ENCODE data around the gene NPSR1. TPM values are rescaled to one million over a fixed set of nuclear protein-coding genes. Genes with fewer than 3 reads are reported as not detected.
A peak's percentile ranks its signal among the peaks of the same experiment; 100 is the strongest.
"Not testable (repeated sequence)": the region's sequence is repeated elsewhere in the genome, so short reads cannot be mapped to it uniquely, and the experiment has no call there.

NPSR1 gene
- total RNA-seq, 2 experiments from 2014 or later = not detected

DNA sequence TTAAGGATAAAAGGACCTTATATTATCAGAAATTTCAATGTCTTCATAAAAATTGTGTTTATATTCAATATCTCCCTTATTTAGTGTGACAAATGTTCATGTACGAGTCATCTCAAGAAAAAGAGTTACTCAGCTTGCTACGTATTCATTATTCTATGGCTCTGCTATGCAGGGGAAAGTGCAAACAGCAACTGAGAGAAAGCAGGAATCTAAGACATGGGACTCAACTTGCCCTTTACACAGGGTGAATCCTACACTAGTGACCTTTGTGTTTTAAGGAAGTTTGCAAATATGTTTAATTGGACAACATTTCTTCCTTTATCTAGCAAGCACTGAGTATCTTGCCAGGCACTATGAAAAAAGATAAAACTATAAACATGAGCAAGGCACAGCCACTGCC, 104.7 kb downstream of the NPSR1 start:
- H3K36me3 Mint-ChIP-seq (ENCODE audit: low read depth) = no peaks in the 10 kb centered on the region
- DNase-seq (no peak), ATAC-seq (no peak)
- no peaks in the 10 kb centered on the region for H3K4me1 Mint-ChIP-seq (ENCODE audit: low read depth)
- CTCF ChIA-PET = no interaction called here
- no peaks in the 10 kb centered on the region for H3K9me3 Mint-ChIP-seq (ENCODE audit: insufficient read depth)
- H3K27ac Mint-ChIP-seq = no peak overlapping the region
- H3K27me3 Mint-ChIP-seq (ENCODE audit: low read depth) = no peaks in the 10 kb centered on the region
- POLR2A ChIA-PET = no interaction called here
- no peak overlapping the region for H3K4me3 Mint-ChIP-seq

DNA sequence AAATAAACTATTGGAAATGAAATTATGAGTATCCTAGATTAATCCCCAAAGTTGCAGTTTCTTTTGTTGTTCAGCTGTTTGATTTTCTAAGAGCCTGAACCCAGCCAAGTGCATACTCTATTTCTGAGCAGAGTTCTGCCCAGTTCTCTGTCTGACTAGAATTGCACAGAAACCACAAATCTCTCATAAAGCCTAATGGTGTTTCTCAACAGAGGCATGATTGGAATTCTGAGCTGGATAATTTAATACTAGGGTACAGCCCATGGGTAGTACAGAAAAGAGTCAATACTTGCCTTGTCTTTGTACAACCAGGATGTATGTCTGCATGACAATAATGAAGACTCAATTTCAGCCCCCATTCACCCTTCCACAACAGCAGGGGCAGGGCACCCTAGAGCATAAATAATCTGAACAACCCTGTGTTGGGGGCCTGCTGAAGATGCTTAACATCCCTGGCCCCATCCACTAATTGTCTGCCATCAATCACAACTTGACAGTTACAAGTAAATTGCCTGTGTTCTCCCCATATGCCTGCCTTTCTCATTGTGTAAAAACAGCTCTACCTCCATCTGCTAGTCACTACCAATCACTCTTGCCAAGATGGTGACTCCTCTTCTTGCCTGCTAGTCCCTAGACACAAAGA, 114.4 kb downstream of the NPSR1 start:
- no peaks in the 10 kb centered on the region for H3K4me1 Mint-ChIP-seq (ENCODE audit: low read depth)
- CTCF ChIA-PET = no interaction called here
- DNase-seq (no peak), ATAC-seq (no peak)
- H3K9me3 Mint-ChIP-seq (ENCODE audit: insufficient read depth) = no peaks in the 10 kb centered on the region
- H3K4me3 Mint-ChIP-seq = no peak overlapping the region
- no peak overlapping the region for H3K27ac Mint-ChIP-seq
- H3K36me3 Mint-ChIP-seq (ENCODE audit: low read depth) = no peaks in the 10 kb centered on the region
- H3K27me3 Mint-ChIP-seq (ENCODE audit: low read depth) = no peaks in the 10 kb centered on the region
- POLR2A ChIA-PET = no interaction called here

DNA sequence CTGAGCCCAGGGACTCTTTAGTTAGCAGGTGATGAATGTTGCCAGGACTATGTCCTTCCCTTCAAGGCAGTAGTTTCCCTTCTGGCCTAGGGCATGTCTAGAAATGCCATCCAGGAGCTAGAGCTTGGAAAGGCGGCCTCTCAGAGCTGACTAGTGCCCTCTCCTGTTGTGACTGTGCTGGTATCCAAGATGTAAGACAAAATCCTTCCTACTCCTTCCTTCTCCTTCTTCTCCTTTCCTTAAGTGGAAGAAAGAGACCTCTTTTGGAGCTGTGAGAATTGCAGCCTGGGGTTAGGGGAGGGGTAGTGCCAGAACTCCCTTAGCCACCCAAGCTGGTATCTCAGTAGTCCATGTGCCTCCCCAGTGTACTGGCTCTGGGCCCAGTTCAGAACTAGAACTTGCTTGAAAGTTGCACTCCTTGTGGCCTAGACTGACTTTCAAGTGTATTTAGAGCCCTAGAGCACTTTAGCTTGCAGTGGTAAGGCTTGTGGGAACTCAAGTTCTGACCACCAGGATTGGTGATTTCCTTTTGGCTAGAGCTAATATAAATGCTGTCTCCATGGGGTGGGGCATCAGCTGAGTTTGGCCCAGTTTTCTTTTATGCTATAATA, 118.8 kb downstream of the NPSR1 start:
- ATAC-seq = no peak
- no peak overlapping the region for H3K27ac Mint-ChIP-seq
- CTCF ChIA-PET = no interaction called here
- no peaks in the 10 kb centered on the region for H3K27me3 Mint-ChIP-seq (ENCODE audit: low read depth)
- no peak overlapping the region for H3K4me3 Mint-ChIP-seq
- H3K36me3 Mint-ChIP-seq (ENCODE audit: low read depth) = no peaks in the 10 kb centered on the region
- DNase-seq = no peak
- no peaks in the 10 kb centered on the region for H3K4me1 Mint-ChIP-seq (ENCODE audit: low read depth)
- H3K9me3 Mint-ChIP-seq (ENCODE audit: insufficient read depth) = no peaks in the 10 kb centered on the region
- POLR2A ChIA-PET = no interaction called here

DNA sequence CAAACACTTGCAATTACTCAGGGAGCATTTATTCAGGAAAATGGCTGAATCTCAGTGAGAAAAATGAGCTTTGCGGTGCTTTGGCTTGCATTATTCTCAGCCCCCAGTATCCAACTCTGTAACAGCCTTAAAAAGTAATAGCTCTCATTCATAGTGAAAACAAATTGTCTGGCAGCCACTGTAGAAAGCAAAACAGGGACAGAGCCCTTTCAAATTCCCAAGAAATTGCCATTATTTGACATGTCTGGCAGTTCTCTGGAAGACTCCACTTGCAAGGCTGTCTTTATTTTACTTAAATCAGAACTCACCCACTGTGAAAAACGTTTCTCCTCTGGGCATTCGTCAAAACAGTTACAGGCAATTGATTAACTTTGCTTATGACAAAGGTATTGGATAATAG, 122.5 kb downstream of the NPSR1 start:
- Mint-ChIP-seq H3K27ac (no peak overlapping the region), H3K4me1 (ENCODE audit: low read depth) (no peaks in the 10 kb centered on the region), H3K9me3 (ENCODE audit: insufficient read depth) (peaks cover 15% of the 10 kb centered on the region), H3K36me3 (ENCODE audit: low read depth) (no peaks in the 10 kb centered on the region), H3K27me3 (ENCODE audit: low read depth) (no peaks in the 10 kb centered on the region), H3K4me3 (no peak overlapping the region)
- no peak for ATAC-seq
- DNase-seq = no peak
- CTCF ChIA-PET = no interaction called here
- POLR2A ChIA-PET = no interaction called here

DNA sequence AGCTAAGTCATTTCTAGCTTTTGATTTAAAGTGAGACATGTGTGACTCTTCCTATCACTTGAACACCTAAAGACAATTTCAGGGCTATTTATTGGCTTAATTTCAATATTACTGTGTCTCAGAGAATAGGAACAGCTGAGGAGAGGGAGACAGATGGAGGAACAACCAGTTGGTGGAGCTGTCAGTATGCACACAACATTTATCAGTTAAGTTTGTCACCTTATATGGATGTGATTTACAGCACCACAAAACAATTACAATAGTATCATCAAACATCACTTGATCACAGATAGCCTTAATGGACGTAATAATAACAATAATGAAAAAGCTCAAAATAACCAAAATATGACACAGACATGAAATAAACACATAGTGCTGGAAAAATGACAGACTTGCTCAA, 129.6 kb downstream of the NPSR1 start:
- Mint-ChIP-seq H3K9me3 (ENCODE audit: insufficient read depth) (peaks cover 13% of the 10 kb centered on the region), H3K4me3 (no peak overlapping the region), H3K27me3 (ENCODE audit: low read depth) (no peaks in the 10 kb centered on the region), H3K4me1 (ENCODE audit: low read depth) (no peaks in the 10 kb centered on the region), H3K27ac (no peak overlapping the region), H3K36me3 (ENCODE audit: low read depth) (no peaks in the 10 kb centered on the region)
- ATAC-seq = no peak
- CTCF ChIA-PET = no interaction called here
- POLR2A ChIA-PET = no interaction called here
- DNase-seq = no peak

DNA sequence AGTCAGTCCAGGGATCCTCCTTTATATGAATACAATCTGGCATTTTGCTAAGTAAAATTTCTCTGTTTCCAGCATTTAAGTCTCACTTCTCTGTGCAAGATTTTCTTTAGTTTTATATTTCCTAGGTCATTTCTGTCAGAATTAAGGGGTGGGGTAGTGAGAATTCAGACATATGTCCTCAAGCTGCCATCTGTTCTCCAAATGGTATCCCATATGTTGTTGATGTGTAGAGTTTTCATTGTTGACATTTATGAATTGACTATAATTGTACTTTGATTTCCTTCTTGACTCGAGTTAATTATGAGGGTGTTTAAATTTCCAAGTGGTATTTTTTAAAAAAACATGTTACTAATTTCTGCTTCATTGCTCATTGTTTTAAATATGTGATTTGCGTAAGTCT, 148.8 kb downstream of the NPSR1 start:
- Mint-ChIP-seq H3K4me1 (ENCODE audit: low read depth) (no peaks in the 10 kb centered on the region), H3K27me3 (ENCODE audit: low read depth) (no peaks in the 10 kb centered on the region), H3K9me3 (ENCODE audit: insufficient read depth) (no peaks in the 10 kb centered on the region), H3K27ac (no peak overlapping the region), H3K36me3 (ENCODE audit: low read depth) (no peaks in the 10 kb centered on the region), H3K4me3 (no peak overlapping the region)
- CTCF ChIA-PET = no interaction called here
- DNase-seq (no peak), ATAC-seq (no peak)
- POLR2A ChIA-PET = no interaction called here

DNA sequence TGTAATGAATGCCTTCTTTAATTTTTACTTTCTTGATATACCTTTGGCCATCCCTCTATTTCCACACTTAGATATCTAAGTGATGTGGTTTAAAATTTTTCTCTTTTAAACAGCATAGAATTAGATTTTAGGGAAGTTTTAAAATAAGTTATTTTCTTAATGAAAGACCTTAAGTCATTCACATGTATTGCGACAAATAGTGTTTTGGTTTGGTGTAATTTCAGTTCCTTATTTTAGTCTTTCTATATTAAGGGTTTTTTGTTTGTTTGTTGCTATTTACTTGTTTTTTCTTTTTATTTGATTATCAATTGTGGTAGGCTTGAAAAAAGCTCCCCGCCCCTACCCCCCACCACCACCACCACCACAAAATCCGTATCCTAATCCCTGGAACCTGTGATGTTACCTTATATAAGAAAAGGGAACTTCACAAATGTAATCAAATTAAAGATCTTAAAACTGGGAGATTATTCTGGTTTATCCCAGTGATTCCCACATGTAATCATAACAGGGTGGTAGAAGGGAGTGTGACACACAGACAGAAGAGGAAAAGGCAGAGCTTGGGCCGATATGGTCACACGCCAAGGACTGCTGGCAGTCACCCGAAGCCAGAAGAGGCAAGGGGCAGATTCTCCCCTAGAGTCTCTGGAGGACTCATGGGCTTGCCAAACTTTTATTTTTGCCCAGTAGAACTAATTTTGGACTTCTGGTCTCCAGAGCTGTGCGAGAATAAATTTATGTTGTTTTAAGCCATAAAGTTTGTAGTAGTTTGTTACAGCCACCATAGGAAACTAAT, 149.7 kb downstream of the NPSR1 start:
- Mint-ChIP-seq H3K4me1 (ENCODE audit: low read depth) (no peaks in the 10 kb centered on the region), H3K27me3 (ENCODE audit: low read depth) (no peaks in the 10 kb centered on the region), H3K36me3 (ENCODE audit: low read depth) (no peaks in the 10 kb centered on the region), H3K9me3 (ENCODE audit: insufficient read depth) (no peaks in the 10 kb centered on the region), H3K27ac (no peak overlapping the region), H3K4me3 (no peak overlapping the region)
- DNase-seq = no peak
- ChIA-PET POLR2A (interaction anchor here (0.6 kb wide), 1 partner anchor 379 kb away, joined by 3 read pairs; no protein-coding TSS in a partner anchor), CTCF (no interaction called here)
- no peak for ATAC-seq

DNA sequence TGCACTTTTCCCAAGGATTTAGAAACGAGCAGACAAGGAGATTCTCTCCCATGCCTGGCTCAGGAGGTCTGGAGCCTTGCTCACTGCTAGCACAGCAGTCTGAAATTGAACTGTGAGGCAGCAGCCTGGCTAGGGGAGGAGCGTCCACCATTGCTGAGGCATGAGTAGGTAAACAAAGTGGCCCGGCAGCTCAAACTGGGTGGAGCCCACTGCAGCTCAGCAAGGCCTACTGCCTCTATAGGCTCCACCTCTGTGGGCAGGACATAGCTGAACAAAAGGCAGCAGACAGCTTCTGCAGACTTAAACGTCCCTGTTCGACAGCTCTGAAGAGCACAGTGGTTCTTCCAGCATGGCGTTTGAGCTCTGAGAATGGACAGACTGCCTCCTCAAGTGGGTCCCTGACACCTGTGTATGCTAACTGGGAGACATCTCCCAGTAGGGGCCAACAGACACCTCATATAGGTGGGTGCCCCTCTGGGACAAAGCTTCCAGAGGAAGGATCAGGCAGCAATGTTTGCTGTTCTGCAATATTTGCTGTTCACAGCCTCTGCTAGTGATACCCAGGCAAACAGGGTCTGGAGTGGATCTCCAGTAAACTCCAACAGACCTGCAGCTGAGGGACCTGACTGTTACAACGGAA, 156.3 kb downstream of the NPSR1 start:
- H3K4me1 Mint-ChIP-seq (ENCODE audit: low read depth); H3K27me3 Mint-ChIP-seq (ENCODE audit: low read depth); POLR2A ChIA-PET; DNase-seq; H3K27ac Mint-ChIP-seq; CTCF ChIA-PET; H3K36me3 Mint-ChIP-seq (ENCODE audit: low read depth); ATAC-seq; H3K9me3 Mint-ChIP-seq (ENCODE audit: insufficient read depth); H3K4me3 Mint-ChIP-seq: not testable (repeated sequence)

DNA sequence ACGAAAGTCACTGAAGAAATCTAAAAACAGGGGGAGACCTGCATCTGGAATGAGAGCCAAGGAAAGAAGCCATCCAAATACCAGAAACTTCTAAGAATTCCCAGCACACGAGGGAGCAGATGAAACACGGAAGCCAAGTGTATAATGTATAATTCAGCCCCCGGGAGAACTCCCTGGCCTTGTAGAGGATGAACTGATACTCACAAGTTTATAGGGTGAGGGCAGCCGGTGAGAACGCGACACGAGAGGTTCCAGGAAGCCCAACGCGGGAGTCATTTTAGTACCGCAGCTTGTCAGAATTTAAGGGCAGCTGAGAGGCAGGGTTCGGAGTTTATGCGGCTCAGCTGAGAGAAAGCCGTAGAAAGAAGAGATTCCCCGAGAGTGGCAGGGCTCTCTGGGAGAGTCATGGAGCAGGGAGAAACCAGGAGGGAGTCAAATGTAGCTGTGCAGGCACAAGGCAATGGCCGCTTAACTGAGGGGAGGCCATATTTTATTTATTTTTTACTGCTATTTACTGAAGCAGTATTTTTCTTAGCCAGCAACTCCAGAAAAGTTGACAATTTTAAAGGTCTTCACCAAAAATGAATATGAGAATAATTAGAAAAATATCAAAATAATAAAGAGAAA, 164.0 kb downstream of the NPSR1 start:
- peaks cover 3% of the 10 kb centered on the region for H3K27me3 Mint-ChIP-seq (ENCODE audit: low read depth)
- no peak overlapping the region for H3K4me3 Mint-ChIP-seq
- ATAC-seq (no peak), DNase-seq (no peak)
- CTCF ChIA-PET = interaction anchor here (1.5 kb wide), 1 partner anchor 106 kb away, joined by 3 read pairs; no protein-coding TSS in a partner anchor
- H3K27ac Mint-ChIP-seq = no peak overlapping the region
- POLR2A ChIA-PET = no interaction called here
- H3K4me1 Mint-ChIP-seq (ENCODE audit: low read depth) = no peaks in the 10 kb centered on the region
- no peaks in the 10 kb centered on the region for H3K9me3 Mint-ChIP-seq (ENCODE audit: insufficient read depth)
- H3K36me3 Mint-ChIP-seq (ENCODE audit: low read depth) = no peaks in the 10 kb centered on the region

DNA sequence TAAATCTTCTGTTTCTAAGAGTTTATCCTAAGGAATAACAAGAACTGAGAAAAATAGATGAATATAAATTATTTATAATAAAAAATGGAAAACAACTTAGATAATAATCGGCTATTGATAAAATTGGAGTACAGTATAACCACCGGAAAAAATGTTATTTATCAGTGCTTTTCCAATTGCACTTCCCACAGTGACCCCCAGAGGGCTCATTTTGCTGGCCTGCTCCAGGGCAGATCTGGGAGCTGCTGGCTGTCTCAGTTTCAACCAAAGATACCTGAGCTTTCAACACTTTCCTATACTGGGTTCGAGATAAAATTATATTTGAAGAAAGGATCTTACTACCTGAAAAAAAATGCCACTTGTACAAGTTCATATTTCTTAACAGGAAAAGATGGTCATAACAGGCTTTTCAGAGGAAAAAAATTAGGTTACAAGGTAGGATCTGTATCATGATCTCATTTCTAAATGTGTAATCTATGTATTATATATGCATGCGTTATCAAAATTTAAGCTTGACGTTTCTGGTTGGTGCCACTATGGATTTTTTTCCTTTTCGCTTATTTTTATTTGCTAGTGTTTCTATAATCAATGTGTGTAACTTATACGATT, 165.7 kb downstream of the NPSR1 start:
- ATAC-seq = no peak

DNA sequence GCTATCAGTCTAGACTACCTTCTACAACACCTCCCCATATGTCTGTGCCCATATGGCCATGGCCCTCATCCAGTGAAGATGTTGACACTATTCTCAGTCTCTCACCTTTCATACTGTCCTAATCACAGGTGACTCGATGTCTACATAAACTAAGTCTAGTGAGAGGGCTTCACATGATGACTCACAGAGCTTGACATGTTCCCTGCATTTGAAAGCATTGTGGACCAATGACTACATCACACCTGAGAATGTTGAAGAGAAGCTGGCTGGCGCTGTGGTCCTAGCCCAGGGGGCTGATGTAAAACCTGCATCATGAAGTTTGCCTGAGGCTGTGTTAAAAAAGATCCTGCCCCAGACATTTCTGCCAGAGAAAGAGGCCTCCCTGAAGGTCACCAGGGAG, 167.2 kb downstream of the NPSR1 start:
- DNase-seq (no peak), ATAC-seq (no peak)
- H3K9me3 Mint-ChIP-seq (ENCODE audit: insufficient read depth) = no peaks in the 10 kb centered on the region
- H3K27me3 Mint-ChIP-seq (ENCODE audit: low read depth) = peaks cover 3% of the 10 kb centered on the region
- ChIA-PET POLR2A (no interaction called here), CTCF (no interaction called here)
- H3K4me1 Mint-ChIP-seq (ENCODE audit: low read depth) = no peaks in the 10 kb centered on the region
- no peak overlapping the region for H3K4me3 Mint-ChIP-seq
- H3K36me3 Mint-ChIP-seq (ENCODE audit: low read depth) = no peaks in the 10 kb centered on the region
- no peak overlapping the region for H3K27ac Mint-ChIP-seq

More for the DNA sequence above, 165.7 kb downstream of the NPSR1 start:
- no peaks in the 10 kb centered on the region for H3K36me3 Mint-ChIP-seq (ENCODE audit: low read depth)
- peak; percentile 56 for DNase-seq
- H3K4me3 Mint-ChIP-seq = no peak overlapping the region
- ChIA-PET CTCF (interaction anchor here (0.7 to 1.5 kb wide), 3 partner anchors 12 to 210 kb away, joined by 4 to 9 read pairs (median 5); no protein-coding TSS in a partner anchor), POLR2A (no interaction called here)
- no peaks in the 10 kb centered on the region for H3K9me3 Mint-ChIP-seq (ENCODE audit: insufficient read depth)
- H3K4me1 Mint-ChIP-seq (ENCODE audit: low read depth) = no peaks in the 10 kb centered on the region
- no peak overlapping the region for H3K27ac Mint-ChIP-seq
- peaks cover 3% of the 10 kb centered on the region for H3K27me3 Mint-ChIP-seq (ENCODE audit: low read depth)

All from activated CD8-positive, alpha-beta T cell treated with anti-CD3 and anti-CD28 coated beads, Interleukin-2, amount 10 ng/mL, durations not matched to agents 7 days and 5 days (primary cell).